GM18868 (cell line): Measurements from ENCODE around the gene TOLLIP.
"Not testable (repeated sequence)": the region's sequence is repeated elsewhere in the genome, so short reads cannot be mapped to it uniquely, and the experiment has no call there.

Experiments
- ATAC-seq: cut with Tn5 transposase; IDR thresholded peaks from one replicate; pipeline ENCODE4 v1.9.1; 2021; ENCODE audit warnings: mild to moderate bottlenecking, moderate library complexity; ENCODE audit not compliant: unreplicated experiment

TOLLIP gene

DNA sequence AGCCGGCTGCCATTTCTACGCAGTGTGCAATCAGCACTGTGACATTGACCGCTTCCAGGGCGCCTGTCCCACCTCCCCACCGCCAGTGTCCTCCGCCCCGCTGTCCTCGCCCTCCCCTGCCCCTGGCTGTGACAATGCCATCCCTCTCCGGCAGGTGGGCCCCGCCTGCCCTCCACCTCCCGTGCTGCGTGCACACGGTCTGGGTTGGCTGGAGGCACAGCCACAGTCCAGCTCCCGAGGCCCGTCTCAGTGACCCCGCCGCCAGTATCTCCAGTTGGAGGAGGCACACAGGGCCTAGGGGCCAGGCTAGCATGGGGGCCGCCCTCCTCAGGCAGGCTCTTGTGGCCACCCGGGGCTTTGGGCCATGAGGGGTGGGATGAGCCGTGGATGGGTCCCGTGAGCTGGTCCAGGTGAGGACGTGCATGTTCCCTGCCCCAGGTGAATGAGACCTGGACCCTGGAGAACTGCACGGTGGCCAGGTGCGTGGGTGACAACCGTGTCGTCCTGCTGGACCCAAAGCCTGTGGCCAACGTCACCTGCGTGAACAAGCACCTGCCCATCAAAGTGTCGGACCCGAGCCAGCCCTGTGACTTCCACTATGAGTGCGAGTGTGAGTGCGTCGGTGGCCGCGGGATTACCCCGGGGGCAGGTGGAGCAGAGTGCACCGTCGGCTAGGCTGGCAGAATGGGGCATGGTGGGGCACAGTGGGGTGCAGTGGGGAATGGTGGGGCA, 56.9 kb downstream of the TOLLIP start:
- ATAC-seq, result no peak

- ATAC-seq, result no peak
Measured at GRCh38 chr11:1251236-1251770, 58.1 kb downstream of the TOLLIP start.

GRCh38 chr11:1250411-1250810, 59.0 kb downstream of the TOLLIP start:
- not testable (repeated sequence) for ATAC-seq

DNA sequence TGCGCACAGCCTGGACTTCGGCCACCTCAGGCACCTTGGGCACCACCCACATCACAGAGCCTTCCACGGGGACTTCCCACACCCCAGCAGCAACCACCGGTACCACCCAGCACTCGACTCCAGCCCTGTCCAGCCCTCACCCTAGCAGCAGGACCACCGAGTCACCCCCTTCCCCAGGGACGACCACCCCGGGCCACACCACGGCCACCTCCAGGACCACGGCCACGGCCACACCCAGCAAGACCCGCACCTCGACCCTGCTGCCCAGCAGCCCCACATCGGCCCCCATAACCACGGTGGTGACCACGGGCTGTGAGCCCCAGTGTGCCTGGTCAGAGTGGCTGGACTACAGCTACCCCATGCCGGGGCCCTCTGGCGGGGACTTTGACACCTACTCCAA, 60.5 kb downstream of the TOLLIP start:
- not testable (repeated sequence) for ATAC-seq

DNA sequence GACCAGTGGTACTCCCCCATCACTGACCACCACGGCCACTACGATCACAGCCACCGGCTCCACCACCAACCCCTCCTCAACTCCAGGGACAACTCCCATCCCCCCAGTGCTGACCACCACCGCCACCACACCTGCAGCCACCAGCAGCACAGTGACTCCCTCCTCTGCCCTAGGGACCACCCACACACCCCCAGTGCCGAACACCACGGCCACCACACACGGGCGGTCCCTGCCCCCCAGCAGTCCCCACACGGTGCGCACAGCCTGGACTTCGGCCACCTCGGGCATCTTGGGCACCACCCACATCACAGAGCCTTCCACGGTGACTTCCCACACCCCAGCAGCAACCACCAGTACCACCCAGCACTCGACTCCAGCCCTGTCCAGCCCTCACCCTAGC, 62.4 kb downstream of the TOLLIP start:
- ATAC-seq, result not testable (repeated sequence)

DNA sequence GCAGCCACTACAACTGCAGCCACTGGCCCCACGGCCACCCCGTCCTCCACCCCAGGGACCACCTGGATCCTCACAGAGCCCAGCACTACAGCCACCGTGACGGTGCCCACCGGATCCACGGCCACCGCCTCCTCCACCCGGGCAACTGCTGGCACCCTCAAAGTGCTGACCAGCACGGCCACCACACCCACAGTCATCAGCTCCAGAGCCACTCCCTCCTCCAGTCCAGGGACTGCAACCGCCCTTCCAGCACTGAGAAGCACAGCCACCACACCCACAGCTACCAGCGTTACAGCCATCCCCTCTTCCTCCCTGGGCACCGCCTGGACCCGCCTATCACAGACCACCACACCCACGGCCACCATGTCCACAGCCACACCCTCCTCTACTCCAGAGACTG, 63.1 kb downstream of the TOLLIP start:
- ATAC-seq, result not testable (repeated sequence)

GRCh38 chr11:1245717-1246116, 63.7 kb downstream of the TOLLIP start:
- not testable (repeated sequence) for ATAC-seq

DNA sequence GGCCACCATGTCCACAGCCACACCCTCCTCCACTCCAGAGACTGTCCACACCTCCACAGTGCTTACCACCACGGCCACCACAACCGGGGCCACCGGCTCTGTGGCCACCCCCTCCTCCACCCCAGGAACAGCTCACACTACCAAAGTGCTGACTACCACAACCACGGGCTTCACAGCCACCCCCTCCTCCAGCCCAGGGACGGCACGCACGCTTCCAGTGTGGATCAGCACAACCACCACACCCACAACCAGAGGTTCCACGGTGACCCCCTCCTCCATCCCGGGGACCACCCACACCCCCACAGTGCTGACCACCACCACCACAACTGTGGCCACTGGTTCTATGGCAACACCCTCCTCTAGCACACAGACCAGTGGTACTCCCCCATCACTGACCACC, 64.9 kb downstream of the TOLLIP start:
- not testable (repeated sequence) for ATAC-seq

GRCh38 chr11:1243521-1243920, 65.9 kb downstream of the TOLLIP start:
- ATAC-seq, result not testable (repeated sequence)

DNA sequence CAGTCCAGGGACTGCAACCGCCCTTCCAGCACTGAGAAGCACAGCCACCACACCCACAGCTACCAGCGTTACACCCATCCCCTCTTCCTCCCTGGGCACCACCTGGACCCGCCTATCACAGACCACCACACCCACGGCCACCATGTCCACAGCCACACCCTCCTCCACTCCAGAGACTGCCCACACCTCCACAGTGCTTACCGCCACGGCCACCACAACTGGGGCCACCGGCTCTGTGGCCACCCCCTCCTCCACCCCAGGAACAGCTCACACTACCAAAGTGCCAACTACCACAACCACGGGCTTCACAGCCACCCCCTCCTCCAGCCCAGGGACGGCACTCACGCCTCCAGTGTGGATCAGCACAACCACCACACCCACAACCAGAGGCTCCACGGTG, 66.7 kb downstream of the TOLLIP start:
- ATAC-seq, result not testable (repeated sequence)

DNA sequence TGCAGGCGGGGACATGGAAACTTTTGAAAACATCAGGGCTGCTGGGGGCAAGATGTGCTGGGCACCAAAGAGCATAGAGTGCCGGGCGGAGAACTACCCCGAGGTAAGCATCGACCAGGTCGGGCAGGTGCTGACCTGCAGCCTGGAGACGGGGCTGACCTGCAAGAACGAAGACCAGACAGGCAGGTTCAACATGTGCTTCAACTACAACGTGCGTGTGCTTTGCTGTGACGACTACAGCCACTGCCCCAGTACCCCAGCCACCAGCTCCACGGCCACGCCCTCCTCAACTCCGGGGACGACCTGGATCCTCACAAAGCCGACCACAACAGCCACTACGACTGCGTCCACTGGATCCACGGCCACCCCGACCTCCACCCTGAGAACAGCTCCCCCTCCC, 67.1 kb downstream of the TOLLIP start:
- ATAC-seq, result no peak

DNA sequence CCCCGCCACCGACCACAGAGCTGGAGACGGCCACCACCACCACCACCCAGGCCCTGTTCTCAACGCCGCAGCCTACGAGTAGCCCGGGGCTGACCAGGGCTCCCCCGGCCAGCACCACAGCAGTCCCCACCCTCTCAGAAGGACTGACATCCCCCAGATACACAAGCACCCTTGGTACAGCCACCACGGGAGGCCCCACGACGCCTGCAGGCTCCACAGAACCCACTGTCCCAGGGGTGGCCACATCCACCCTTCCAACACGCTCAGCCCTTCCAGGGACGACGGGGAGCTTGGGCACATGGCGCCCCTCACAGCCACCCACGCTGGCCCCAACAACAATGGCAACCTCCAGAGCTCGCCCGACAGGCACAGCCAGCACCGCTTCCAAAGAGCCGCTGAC, 67.7 kb downstream of the TOLLIP start:
- ATAC-seq, result no peak

GRCh38 chr11:1240771-1241170, 68.7 kb downstream of the TOLLIP start:
- no peak for ATAC-seq

DNA sequence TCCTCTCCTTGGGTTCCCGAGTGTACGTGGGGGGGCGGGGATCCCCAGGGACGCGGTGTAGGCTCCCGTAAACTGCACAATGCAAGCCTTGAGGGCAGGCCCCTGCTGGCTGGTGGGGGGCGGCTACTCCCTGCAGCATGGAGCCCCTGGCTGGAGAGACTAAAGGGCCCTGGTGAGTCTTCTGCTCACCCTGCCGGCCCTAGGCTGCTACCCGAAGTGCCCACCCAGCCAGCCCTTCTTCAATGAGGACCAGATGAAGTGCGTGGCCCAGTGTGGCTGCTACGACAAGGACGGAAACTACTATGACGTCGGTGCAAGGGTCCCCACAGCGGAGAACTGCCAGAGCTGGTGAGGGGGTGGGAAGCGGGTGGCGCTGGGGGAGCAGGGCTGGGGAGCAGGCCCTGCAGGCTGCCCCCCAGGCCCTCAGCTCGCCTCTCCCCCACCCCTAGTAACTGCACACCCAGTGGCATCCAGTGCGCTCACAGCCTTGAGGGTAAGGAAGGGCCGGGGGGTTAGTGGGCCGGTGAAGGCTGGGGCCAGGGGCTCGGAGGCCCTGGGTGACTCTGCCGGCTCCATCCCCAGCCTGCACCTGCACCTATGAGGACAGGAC, 69.7 kb downstream of the TOLLIP start:
- no peak for ATAC-seq

GRCh38 chr11:1238767-1239595, 70.5 kb downstream of the TOLLIP start:
- ATAC-seq, result no peak

DNA sequence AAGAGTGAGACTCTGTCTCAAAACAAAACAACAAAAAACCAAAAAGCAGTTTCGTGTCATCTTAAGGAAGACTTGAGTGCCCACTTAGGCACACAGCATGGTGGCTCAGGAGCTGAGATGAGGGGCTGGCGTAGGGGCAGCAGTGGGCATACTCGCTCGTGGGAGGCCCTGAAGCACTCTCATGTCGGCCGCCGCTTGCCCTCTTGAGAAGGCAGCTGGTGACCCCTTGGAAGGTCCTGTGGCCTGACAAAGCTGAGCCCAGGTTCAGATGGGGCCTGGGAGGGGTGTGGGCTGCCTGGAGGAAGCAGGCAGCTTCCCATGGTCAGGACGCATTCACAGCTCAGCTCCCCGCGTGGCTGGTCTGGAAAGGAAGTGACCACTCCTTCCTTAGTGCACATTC, 71.6 kb downstream of the TOLLIP start:
- ATAC-seq, result no peak

DNA sequence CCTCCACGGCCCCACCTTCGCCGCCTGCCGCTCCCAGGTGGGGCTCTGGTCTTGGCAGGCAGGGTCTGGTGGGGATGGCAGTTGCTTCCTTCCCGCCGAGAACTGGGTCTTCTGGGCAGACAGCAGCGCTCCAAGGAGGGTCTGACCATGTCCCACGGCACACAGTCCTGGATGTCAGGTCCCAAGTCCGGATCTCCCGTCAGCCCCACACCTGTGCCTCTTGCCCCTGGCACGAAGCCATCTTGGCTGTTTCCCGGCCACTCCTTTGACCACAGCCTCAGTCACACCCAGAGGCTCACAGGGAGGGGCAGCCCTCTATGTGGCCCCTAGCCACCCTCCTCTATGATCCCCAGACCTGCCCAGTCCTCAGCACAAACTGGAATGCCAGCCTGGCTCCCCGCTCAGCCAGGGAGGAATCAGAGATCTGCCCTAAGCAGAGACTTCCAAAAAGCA, 72.3 kb downstream of the TOLLIP start:
- no peak for ATAC-seq

DNA sequence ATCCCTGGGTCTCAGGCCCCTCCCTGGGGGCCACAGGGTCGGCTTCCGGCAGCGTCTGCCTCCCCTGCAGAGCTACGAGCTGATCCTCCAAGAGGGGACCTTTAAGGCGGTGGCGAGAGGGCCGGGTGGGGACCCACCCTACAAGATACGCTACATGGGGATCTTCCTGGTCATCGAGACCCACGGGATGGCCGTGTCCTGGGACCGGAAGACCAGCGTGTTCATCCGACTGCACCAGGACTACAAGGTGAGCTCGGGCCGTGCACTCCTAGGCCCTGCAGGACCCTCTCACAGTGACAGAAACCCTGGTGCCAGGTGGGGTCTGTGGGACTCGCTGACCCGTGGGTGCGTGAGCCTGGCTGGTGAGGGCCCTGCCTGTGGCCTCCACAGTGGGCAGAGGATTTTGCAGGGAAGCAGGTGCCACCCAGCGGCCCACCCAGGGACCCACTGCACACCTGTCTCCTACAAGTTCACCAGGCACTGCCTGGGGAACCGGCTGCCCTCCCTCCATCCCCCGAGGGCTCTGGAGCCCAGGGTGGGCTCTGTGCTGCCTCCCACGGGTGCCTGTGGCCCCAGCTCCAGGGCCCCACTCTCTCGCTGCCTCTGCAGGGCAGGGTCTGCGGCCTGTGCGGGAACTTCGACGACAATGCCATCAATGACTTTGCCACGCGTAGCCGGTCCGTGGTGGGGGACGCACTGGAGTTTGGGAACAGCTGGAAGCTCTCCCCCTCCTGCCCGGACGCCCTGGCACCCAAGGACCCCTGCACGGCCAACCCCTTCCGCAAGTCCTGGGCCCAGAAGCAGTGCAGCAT, 72.9 kb downstream of the TOLLIP start:
- no peak for ATAC-seq

GRCh38 chr11:1235901-1236315, 73.5 kb downstream of the TOLLIP start:
- ATAC-seq, result no peak

GRCh38 chr11:1235306-1235900, 74.0 kb downstream of the TOLLIP start:
- ATAC-seq, result no peak
